HG03135 (cell line): ENCODE measurements around the gene WWOX.

Experiments used
- ATAC-seq: cut with Tn5 transposase; IDR thresholded peaks from one replicate; pipeline ENCODE4 v1.9.1; 2021; ENCODE audit warnings: mild to moderate bottlenecking, moderate library complexity; ENCODE audit not compliant: unreplicated experiment

WWOX gene

DNA sequence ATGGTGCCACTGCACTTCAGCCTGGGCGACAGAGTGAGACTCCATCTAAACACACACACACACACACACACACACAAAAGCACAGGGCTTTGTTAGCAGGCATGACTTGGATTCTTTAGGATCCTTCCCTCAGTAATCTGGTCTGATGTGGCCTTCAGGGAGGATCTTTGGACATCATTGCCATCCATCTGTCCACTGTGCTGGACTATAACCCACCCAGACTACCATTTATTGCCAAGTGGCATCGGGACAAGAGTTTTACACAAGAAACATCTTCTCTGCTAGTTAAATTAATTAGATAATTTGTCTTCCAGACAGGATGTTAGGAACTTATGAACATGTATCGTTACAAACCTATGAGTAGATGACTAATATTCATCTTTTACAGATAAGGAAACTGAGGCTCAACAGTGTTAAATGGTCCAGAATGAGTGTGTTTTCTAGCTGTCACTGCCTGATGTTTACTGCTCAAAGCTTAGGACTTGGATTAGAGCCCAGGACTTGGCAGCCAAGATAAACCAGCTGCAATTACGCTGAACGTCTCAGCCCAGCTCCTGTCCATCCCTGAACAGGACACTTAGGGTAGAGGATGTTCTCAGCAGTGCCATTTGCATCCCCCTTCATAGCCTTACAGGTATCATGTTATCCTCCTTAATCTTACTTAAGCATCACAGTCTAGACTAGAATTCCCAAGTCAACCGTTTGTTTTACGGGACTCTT lies 285.8 kb downstream of the WWOX start:
- ATAC-seq: no peak

DNA sequence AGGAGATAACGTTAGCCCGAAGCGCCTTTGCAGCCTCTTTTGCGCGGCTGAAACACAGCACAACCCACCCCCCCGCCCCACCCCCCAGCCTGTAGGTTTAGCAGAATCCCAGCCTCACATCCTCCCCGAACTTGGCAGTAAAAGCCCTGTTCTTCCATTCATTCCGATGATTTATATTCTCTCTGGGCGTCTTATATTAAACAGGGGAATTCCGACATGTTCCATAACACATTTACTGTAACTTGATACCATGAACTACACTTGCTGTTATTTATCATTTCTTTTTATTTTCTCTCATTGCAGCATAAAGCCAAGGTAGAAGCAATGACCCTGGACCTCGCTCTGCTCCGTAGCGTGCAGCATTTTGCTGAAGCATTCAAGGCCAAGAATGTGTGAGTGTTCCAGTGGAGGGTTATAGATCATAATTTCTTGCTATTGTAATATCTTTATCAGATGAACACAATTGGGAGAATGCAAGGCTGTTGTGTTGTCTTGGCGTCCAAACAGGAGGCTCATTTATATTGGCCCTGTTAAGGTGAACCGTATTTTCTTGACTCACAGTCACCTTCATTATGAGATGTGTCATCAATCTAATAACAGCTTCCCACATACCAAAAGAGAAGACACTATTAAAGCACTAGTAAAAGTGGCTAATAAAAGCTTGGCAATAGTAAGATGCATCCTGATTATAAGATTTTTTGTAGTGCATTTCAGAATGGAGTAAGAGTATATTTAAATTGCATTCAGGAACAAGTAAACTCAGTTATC lies 287.3 kb downstream of the WWOX start:
- ATAC-seq: no peak

DNA sequence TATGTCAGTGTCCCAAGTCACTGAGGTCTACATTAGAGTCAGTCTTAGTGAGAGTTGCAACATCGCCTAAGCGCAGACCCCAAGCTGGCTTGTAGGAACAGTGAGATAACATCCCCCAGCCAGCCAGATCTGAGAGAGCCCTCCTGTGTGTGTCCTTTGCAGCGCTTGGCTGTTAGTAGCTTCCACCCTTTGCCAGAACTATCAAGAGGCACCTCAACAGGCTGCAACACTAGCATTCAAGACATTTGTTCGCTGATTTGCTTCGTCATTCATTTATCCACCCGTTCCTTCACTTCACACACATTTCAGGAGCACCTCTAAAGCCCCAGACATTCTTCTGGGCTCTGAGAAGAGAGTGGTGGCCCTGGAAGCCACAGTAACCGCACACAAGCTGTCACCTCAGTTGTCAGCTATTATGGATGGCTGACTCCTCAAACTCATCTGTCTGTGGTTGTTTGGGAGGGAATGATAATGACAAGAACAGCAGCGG lies 289.6 kb downstream of the WWOX start:
- ATAC-seq: no peak

DNA sequence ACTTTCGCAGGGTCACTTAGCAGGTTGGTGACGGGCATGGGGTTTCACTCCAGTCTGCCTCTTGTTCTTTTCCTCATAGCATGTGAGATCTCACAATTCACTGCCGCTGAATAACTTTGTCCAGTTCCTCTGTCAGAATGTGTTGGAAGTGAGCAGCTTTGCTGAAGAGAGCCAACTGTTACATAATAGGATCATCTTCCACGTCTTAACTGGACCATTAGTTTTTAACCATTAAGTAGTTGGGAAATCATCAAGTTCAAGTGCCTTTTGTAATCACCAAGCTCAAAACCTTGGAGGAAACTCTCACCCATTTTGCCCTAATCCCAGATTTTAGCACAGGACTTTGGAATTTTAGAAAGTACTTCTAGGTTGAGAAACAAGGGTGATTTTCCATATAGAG lies 290.6 kb downstream of the WWOX start:
- ATAC-seq: no peak

DNA sequence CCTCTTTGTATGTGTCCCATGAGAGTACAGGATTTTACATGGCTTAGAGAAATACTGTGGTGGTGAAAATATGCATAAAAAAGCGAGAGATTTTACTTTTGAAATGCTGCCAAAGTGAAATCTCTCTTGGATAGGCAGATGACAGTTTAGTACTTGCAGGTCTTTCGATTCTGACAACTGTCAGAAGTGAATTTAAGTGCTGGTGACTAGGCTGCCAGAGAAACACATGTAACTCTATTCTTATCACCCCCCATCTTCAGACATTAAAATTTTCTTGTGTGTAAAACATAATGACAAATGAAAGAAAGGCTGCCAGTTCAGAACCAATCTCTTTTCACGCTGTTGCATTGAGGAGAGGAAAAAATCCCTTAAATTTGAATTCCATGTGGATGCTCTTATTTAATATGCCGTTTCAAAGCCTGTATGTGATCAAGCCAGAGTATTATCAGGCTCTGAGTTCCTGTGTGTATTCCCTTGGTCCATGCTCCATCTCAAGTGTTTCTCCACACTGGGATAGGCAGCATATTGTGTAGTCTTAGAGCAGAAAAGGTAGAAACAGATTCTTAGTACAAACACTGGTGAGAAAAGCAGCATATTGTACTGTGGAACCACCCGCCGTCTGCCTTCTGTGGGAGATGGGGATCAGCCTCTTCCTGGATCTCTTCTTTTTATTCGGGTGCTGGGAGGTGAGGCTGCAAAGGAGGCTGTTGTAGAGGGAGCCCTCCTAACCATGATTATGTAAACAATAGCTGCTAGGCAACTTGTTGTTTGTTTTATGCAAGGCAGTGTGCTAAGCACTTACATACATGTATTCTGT lies 291.3 kb downstream of the WWOX start:
- no peak for ATAC-seq

DNA sequence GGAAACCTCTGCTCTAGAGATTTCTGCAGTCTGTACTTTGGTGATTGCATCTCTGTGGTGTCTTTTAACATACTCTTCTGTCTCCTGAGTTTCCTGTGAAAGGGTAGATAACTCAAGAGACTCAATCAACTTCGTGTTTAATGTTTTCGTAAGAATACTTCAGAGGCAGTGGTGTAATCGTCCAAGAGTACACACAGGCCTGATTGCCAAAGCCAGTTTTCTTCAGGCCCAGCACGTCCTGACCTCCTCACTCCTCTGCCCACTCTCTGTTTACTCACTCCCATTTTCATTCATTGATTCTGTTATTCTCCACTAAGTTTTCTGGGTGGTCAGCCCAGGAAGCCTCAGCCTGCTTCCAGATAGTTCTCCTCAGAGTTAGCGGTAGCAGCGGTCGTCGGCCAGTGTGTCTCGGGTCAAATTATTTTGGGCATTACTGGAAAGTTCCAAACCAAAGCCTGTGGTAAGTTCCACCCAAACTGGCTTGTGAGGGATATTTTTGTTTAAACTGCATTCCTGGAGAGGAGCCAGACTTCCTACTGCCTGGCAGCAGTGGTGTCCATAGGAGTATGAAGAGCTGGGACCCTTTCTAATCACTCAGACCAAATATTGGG lies 293.2 kb downstream of the WWOX start:
- ATAC-seq: no peak

DNA sequence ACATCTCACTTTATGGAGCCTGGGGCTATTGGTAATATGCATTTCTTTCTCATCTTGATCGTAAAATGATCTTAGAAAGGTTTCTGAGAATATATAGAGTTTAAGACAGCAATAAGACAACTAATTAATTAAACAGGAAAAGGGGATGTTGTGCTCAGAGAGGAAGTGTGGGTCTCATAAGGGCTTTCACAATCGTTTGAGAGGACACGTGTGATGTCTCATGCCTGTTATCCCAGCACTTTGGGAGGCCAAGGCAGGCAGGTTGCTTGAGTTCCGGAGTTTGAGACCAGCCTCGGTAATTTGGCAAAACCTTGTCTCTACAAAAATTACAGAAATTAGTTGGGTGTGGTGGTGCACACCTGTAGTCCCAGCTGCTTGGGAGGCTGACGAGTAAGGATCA lies 295.6 kb downstream of the WWOX start:
- ATAC-seq: no peak

DNA sequence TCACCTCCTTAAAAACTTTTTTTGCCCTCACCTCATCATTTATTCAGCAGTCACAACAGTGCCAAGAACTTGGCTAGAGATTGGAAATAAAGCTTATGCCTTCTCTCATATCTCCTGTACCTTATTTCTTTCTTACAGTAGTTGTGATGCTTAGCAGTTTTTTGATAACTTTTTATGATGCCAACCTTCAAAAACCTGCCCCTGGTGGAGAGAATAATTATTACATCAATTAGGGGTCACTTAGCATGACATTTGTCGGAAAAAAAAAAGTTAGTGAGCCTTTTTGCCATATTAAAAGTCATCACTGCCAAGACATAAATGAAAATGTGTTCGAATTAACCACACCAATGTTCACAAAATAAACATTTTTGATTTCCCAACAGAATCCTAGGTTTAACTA lies 296.6 kb downstream of the WWOX start:
- no peak for ATAC-seq

DNA sequence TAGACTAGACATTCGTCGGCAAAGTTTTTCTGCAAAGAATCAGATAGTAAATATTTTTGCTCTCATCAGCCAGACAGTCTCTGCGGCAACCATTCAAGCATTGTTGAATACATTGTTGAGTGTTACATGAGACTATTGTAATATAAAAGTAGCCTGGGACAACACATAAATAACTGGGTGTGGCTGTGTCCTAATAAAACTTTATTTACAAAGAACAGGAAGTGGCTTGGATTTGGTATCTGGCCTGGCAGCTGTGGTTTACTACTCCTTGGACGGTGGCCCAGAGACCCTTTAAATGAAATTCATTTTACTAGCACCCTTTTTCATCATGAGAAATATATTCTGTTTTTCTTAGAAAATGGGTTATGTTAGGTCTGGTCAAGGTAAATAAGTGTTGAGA lies 297.2 kb downstream of the WWOX start:
- no peak for ATAC-seq

DNA sequence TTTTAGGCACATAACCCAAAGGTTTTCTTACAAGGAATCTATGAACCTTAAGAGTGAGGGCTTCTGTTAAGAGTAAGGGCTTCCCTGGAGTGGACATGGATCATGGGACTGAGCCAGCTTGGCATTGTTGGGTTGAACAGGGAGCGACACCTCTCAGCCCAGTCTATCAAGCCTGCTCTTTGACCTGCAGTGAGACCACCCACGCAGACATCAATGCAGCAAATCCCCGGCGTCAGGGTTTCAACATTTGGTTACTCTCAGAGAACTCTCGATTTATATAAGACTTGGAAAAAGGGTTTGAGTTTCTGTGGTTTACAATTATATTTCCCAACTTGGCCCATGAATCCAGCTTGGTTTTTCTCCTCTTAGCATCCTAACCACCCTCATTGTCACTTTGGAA lies 299.9 kb downstream of the WWOX start:
- ATAC-seq: no peak

DNA sequence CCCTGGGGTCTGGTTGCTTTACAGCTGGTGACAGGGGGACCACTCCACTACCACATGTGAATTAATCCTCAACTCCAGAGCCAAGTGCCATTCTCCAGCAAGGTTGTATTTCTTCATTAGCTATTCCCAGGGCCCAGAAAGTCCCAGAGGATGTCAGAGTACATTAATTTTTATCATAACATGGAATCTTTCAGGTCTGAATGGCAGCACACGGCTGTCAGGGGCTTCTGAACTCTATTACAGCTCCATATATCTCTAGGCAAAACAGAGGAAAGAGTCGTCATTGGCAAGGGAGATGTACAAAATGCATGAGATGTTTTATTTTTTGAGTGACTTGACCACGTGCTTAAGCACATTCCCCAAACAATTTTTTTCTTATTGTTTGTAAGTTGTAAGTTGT lies 303.4 kb downstream of the WWOX start:
- no peak for ATAC-seq

DNA sequence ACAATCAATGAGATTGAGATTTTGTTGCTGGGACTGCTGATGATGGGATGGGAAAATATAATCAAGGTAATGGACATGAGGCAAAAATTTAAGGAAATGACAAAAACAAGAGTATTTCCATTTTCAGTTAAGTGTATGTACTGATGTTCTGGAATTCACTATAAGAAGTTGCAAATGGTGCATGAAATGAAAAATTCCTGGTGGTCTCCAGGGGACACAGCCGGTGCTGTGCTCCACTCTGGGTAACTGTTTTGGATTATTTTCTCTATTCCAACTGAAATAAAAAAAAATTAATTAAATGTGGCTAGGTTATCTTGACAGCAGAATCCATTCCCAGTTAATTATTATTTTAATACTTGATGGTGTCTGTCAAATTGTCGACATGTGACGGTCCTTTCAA lies 305.6 kb downstream of the WWOX start:
- ATAC-seq: no peak

DNA sequence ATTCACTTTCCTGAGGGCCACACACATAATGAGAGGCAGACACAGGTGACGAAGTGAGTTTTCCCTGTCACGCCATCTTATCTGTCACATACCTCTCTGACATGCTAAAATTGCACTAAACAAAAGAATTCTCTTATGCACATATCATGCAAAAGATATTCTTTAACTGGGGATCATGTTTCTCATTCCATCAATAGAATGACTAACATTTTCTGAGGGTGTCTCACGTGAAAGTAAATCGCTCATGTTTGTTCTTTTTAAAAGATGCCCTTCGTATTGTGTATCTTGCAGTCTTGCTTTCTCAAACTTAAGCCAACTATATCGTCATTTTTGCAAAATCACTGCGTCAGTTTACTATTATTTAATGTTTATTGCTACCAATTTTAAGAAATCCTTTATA lies 306.4 kb downstream of the WWOX start:
- no peak for ATAC-seq

DNA sequence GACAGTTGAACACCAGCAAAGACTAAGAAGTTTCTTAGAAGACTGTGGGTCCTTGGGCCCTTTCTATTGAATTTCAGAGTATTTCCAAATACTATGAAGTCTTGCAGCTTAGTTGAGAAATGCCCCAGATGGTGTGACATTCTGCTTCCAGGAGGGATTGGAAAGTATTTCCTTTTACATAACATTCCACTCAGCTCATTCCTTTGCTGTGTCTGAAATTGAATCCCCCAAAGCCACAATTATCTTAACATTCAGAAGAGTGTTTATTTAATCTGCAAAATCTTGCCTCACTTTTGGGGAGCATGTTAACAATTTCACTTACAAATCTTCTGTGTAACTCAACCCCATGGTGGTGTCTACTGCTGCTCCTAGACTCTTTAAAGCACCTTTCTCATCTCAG lies 307.7 kb downstream of the WWOX start:
- ATAC-seq: no peak

DNA sequence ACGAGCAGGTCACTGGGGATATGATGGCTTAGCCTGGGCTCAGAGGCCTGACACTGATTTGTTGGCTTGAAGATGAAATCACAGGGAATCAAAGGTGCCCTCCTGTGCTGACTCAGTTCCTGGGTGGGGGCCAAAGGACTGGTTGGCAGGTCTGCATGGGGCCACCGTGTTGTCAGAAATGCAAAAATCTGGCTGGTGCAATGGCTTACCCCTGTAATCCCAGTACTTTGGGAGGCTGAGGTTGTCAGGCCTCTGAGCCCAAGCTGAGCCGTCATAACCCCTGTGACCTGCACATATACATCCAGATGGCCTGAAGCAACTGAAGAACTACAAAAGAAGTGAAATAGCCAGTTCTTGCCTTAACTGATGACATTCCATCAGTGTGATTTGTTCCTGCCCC lies 314.2 kb downstream of the WWOX start:
- no peak for ATAC-seq

DNA sequence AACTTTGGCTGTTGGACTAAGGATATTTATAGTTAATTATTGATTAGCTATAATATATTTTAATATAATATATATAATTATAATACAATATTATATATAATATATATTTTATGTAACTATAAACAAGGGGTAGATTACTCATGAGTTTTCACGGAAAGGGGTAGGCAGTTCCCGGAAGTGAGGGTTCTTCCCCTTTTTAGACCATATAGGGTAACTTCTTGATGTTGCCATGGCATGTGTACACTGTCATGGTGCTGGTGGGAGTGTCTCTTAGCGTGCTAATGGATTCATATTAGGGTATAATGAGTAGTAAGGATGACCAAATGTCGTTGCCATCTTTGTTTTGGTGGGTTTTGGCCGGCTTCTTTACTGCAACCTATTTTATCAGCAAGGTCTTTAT lies 315.6 kb downstream of the WWOX start:
- ATAC-seq: no peak

DNA sequence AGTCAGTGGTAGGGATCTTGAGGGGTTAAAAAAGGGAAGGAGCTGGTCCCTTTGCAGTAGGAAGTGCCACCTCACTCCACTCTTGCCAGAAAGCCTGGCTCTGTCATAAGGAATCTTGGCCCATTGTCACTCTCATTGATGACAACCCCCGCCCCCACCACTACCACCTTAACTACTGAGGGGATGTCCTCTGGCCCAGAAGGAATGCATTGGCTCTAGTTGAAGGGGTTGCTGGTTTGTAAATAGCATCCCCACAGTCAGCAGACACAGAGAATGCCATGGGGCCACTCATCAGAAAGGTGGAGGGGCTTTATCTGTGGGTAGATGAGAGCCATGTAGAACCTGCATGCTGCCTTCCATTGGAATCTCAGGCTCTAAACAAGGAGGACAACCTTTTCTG lies 316.2 kb downstream of the WWOX start:
- ATAC-seq: no peak

DNA sequence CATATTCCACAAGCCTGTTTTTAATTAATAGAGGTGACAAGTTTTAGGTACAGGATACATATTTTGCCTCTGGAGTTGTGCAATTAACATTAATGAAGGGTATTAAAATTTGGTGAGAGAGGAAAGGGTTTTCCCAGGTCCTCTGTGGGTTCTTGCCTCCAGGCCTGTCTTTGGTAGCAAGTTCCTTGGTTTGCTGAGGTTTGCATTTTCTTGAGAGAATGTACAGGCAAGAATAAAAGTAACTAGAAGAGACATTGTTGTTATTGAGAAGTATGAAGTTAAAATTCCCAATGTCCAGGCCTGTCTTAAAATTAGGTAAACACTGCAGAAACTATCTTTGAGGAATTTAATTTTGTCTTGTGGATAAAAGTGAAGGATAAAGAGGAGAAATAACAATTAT lies 316.9 kb downstream of the WWOX start:
- ATAC-seq: no peak

DNA sequence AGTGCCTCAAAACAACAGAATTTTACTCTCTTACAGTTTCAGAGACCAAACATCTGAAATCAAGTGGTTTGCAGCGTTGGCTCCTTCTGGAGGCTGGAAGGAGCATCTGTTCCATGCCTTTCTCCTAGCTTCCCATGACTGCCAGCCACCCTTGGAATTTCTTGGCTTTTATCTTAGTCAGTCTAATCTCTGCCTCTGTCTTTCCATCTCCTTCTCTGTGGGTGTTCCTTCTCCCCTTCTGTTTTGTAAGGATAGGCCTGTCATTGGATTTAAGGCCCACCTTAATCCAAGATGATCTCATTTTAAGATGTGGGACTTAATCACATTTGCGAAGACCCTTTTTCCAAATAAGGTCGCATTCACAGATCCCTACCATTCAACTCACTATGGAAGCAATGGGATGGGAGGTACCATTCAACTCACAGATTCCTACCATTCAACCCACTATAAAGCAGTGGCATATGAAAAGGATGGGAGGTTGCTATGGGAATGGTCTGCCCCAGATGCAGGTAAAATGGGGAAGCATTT lies 321.8 kb downstream of the WWOX start:
- no peak for ATAC-seq

DNA sequence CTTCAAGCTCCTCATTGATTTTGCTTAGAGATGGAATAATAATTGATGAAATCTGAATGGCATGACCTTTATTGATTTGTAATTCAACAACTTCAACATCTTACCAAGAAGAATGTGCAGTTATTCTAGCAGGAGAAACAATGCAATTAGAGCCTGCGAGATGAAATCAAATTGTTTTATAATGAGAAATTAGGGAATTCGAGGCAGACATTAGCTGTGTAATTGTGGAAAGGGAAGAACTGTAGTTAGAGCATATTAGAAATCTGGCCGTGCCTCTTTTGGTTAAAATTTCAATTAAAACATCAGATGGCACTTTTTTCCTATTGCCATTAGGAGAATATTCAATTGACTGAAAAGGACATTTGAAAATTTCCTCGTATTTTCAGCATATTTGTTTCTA lies 325.8 kb downstream of the WWOX start:
- ATAC-seq: no peak

DNA sequence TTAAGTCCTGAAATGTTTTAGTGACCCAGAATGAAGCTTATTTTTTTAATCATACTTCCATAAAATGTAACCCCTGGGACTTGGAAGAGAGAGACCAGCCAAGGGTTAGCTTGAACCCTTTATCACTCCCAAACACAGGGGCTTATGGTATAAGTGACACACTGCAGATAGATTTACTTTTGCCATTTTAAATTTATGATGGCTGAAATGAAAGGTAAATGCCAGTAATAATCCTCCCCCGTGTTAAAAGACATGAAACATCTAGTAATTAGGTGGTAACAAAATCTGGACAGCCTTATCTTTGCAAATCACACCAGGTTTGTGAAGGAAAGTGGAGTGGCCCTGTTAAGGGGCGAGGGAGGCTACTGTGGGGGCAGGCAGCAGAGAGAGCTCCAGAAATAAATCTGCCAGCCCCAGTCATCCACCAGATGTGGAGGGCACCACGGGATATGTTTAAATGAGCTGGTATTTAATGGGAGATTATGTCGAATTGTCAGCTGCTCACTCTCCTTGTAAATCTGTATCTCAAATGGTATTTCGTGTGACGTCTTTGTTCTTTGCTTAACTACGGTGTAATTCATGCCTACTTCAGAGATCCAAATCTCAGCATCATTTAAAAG lies 326.5 kb downstream of the WWOX start:
- ATAC-seq: no peak
